ENCODE measurements around the gene LY6G5B.

GRCh38 chr6:31691564-31692108, 21.9 kb downstream of the LY6G5B start:
- TF ChIP-seq POLR2A (IDR thresholded peaks at IDR 0.05) (no peak), CTCF (IDR thresholded peaks at IDR 0.05) (no peak), POLR2AphosphoS5 (IDR thresholded peaks at IDR 0.05) (no peak), EP300 (IDR thresholded peaks at IDR 0.05) (no peak)
